H1 (cell line): ENCODE data around the gene TAS1R3. TPM values are rescaled to one million over a fixed set of nuclear protein-coding genes. Genes with fewer than 3 reads are reported as not detected.

ENCODE experiments used
- CTCF ChIA-PET: fragments of 300-600 bp; sonication (Branson Sonifier 250); formaldehyde crosslinking; loops from one replicate; lab custom pipeline; 2021; ENCODE audit not compliant: partially characterized antibody; lab: Charles Lee
- POLR2A ChIA-PET: fragments of 300-600 bp; sonication (Branson Sonifier 250); formaldehyde crosslinking; loops from one replicate; lab custom pipeline; 2021; ENCODE audit warnings: inconsistent platforms; ENCODE audit not compliant: partially characterized antibody; lab: Charles Lee
- DNase-seq, 2 experiments: peaks; one replicate each; pipeline versions ENCODE4 v3.0.0 to v3.0.0-alpha.2; 2010 to 2022; ENCODE audit warnings: low spot score in 2 of 2, low read depth in 1 of 2, mixed read lengths in 1 of 2
- FAIRE-seq: peaks from 2 replicates; lab custom pipeline; 2011; peaks lifted over from hg19 to GRCh38; lab: Jason Lieb, UNC
- H2AFZ ChIP-seq: 2 replicates; pipeline ENCODE4 v1.8.1; 2012; ENCODE audit warnings: low read length, inconsistent platforms
- H2AK5ac ChIP-seq: 2 replicates; pipeline ENCODE4 v1.6.1; 2013; ENCODE audit warnings: low read depth, low read length
- H2BK120ac ChIP-seq: replicated peaks from 2 replicates; pipeline ENCODE3; 2013; ENCODE audit warnings: low read depth, low read length, inconsistent platforms
- H2BK12ac ChIP-seq: 2 replicates; pipeline ENCODE4 v1.6.1; 2013; ENCODE audit warnings: low read depth, low read length
- H2BK15ac ChIP-seq: 2 replicates; pipeline ENCODE4 v1.6.1; 2013; ENCODE audit warnings: low read length
- H2BK20ac ChIP-seq: 2 replicates; pipeline ENCODE4 v1.6.1; 2013; ENCODE audit warnings: low read length
- H2BK5ac ChIP-seq: 2 replicates; pipeline ENCODE4 v1.6.1; 2013; ENCODE audit warnings: low read depth, low read length
- H3K14ac ChIP-seq: 2 replicates; pipeline ENCODE4 v1.6.1; 2013; ENCODE audit warnings: inconsistent platforms; ENCODE audit not compliant: insufficient read length
- H3K18ac ChIP-seq: 2 replicates; pipeline ENCODE4 v1.6.1; 2013; ENCODE audit warnings: low read length; ENCODE audit errors: extremely low read depth
- H3K23ac ChIP-seq: 2 replicates; pipeline ENCODE4 v1.6.1; 2013; ENCODE audit warnings: inconsistent platforms; ENCODE audit not compliant: insufficient read length
- H3K23me2 ChIP-seq: 2 replicates; pipeline ENCODE4 v1.6.1; 2013; ENCODE audit warnings: low read depth, low read length
- H3K27ac ChIP-seq: 2 replicates; pipeline ENCODE4 v1.6.1; 2011; ENCODE audit warnings: low read depth, low read length, inconsistent platforms
- H3K27me3 ChIP-seq, 4 experiments: replicated peaks in 1 of 4; 1 replicate in 1 of 4; 2 replicates in 3 of 4; pipeline versions ENCODE4 v1.6.1 to v1.8.1; 2011 to 2013; ENCODE audit warnings: low read length in 3 of 4, mild to moderate bottlenecking in 3 of 4, inconsistent platforms in 2 of 4, mixed read lengths in 2 of 4, moderate library complexity in 1 of 4; ENCODE audit not compliant: control insufficient read depth in 3 of 4, insufficient read depth in 3 of 4; ENCODE audit errors: extremely low read depth in 1 of 4
- H3K36me3 ChIP-seq, 4 experiments: 2 replicates each; pipeline versions ENCODE4 v1.6.1 to v1.8.1; 2011 to 2013; ENCODE audit warnings: mild to moderate bottlenecking in 4 of 4, low read length in 3 of 4, moderate library complexity in 2 of 4, control low read depth in 1 of 4, inconsistent platforms in 1 of 4; ENCODE audit not compliant: insufficient read depth in 4 of 4, control insufficient read depth in 2 of 4
- H3K4ac ChIP-seq: replicated peaks from 2 replicates; pipeline ENCODE3; 2013; ENCODE audit warnings: low read length, low read depth, mixed read lengths, inconsistent platforms; ENCODE audit not compliant: insufficient read length
- H3K4me1 ChIP-seq, 4 experiments: replicated peaks in 1 of 4; 1 replicate in 1 of 4; 2 replicates in 3 of 4; pipeline versions ENCODE4 v1.6.1 to v1.8.1; 2011 to 2013; ENCODE audit warnings: low read length in 3 of 4, inconsistent platforms in 2 of 4, mixed read lengths in 1 of 4; ENCODE audit not compliant: insufficient read depth in 4 of 4, control insufficient read depth in 3 of 4
- H3K4me2 ChIP-seq, 2 experiments: 2 replicates each; pipeline versions ENCODE4 v1.6.1 to v1.8.1; 2011 to 2013; ENCODE audit warnings: low read depth in 2 of 2, low read length in 2 of 2, control low read depth in 1 of 2, inconsistent platforms in 1 of 2, mild to moderate bottlenecking in 1 of 2; ENCODE audit not compliant: insufficient read depth in 1 of 2
- H3K4me3 ChIP-seq, 4 experiments: fragments of 200-600, 300-600 bp in 1 of 4; sonication (generic), shearing (Covaris generic), sonication (Bioruptor Twin) in 1 of 4; 2 replicates each; pipeline versions ENCODE4 v1.5.1 to v1.8.1; 2011 to 2016; ENCODE audit warnings: low read length in 4 of 4, low read depth in 3 of 4, control low read depth in 2 of 4, inconsistent platforms in 2 of 4, mild to moderate bottlenecking in 2 of 4, mixed read lengths in 1 of 4, moderate library complexity in 1 of 4; ENCODE audit not compliant: insufficient read depth in 2 of 4; ENCODE audit errors: extremely low read depth in 1 of 4
- H3K56ac ChIP-seq: replicated peaks from 2 replicates; pipeline ENCODE3; 2013; ENCODE audit warnings: low read depth, mild to moderate bottlenecking, mixed read lengths, low read length, inconsistent platforms; ENCODE audit not compliant: insufficient read length
- H3K79me1 ChIP-seq: 2 replicates; pipeline ENCODE4 v1.6.1; 2013; ENCODE audit warnings: low read depth, low read length, control low read depth
- H3K79me2 ChIP-seq, 2 experiments: 2 replicates each; pipeline versions ENCODE4 v1.6.1 to v1.8.1; 2012 to 2013; ENCODE audit warnings: low read length in 2 of 2, mild to moderate bottlenecking in 2 of 2, inconsistent platforms in 1 of 2; ENCODE audit not compliant: insufficient read depth in 2 of 2, control insufficient read depth in 1 of 2
- H3K9ac ChIP-seq, 4 experiments: replicated peaks in 1 of 4; 1 replicate in 1 of 4; 2 replicates in 3 of 4; pipeline versions ENCODE4 v1.6.1 to v1.8.1; 2011 to 2013; ENCODE audit warnings: low read depth in 3 of 4, low read length in 3 of 4, control low read depth in 2 of 4, mild to moderate bottlenecking in 2 of 4, moderate library complexity in 2 of 4, inconsistent platforms in 1 of 4; ENCODE audit errors: extremely low read depth in 1 of 4
- H3K9me3 ChIP-seq, 2 experiments: 2 replicates each; pipeline versions ENCODE4 v1.6.1 to v1.8.1; 2012 to 2013; ENCODE audit warnings: mild to moderate bottlenecking in 2 of 2, moderate library complexity in 2 of 2, control low read depth in 1 of 2, inconsistent platforms in 1 of 2, low read depth in 1 of 2, low read length in 1 of 2, mixed read lengths in 1 of 2; ENCODE audit not compliant: insufficient read depth in 2 of 2
- H4K20me1 ChIP-seq, 2 experiments: replicated peaks in 1 of 2; 2 replicates each; pipeline versions ENCODE3 to v1.8.1; 2011 to 2013; ENCODE audit warnings: inconsistent platforms in 2 of 2, low read length in 2 of 2, mild to moderate bottlenecking in 1 of 2; ENCODE audit not compliant: insufficient read depth in 2 of 2, control insufficient read depth in 1 of 2
- H4K5ac ChIP-seq: 2 replicates; pipeline ENCODE4 v1.6.1; 2013; ENCODE audit warnings: low read length, low read depth, mixed read lengths, inconsistent platforms; ENCODE audit not compliant: insufficient read length
- H4K8ac ChIP-seq: 2 replicates; pipeline ENCODE4 v1.8.0; 2013; ENCODE audit warnings: mild to moderate bottlenecking, moderate library complexity, low read length, inconsistent platforms; ENCODE audit not compliant: insufficient read depth; ENCODE audit errors: extremely low read depth
- H4K91ac ChIP-seq: replicated peaks from 2 replicates; pipeline ENCODE3; 2013; ENCODE audit warnings: low read length, mixed read lengths, inconsistent platforms; ENCODE audit not compliant: insufficient read length
- BACH1 ChIP-seq: IDR thresholded peaks from 2 replicates; pipeline ENCODE4 v1.6.1; 2012; ENCODE audit warnings: low read length, improper control_type of control experiment
- CBX5 ChIP-seq: fragments of 300-800, 300-1000 bp; sonication (generic); IDR thresholded peaks from 2 replicates; pipeline ENCODE4 v1.7.1; 2016; ENCODE audit warnings: antibody characterized with exemption, low read length, low read depth
- SRF ChIP-seq: IDR thresholded peaks from 2 replicates; pipeline ENCODE4 v1.6.1; 2011; ENCODE audit warnings: mild to moderate bottlenecking, low read depth, low read length, moderate library complexity
- WGBS, 2 experiments: shearing (Covaris generic) in 1 of 2; methylation state at CpG; one replicate each; pipeline versions ENCODE4 v1.1.6 to v1.1.7; 2013 to 2015; ENCODE audit warnings: low lambda C conversion rate in 2 of 2, mixed read lengths in 2 of 2, inconsistent platforms in 1 of 2, low coverage in 1 of 2, missing lambda C conversion rate in 1 of 2; ENCODE audit not compliant: insufficient replicate concordance in 2 of 2, insufficient coverage in 1 of 2, insufficient read length in 1 of 2; ENCODE audit errors: extremely low coverage in 1 of 2, missing lambda C conversion rate in 1 of 2; 5-methylcytosine and 5-hydroxymethylcytosine counted together
- polyA plus RNA-seq, 7 experiments: library from polyadenylated mRNA; depleted of rRNA in 3 of 7; stranded (reverse) in 5 of 7; unstranded in 2 of 7; fragments of >200 nt in 5 of 7; fragments of 200-250 nt in 2 of 7; gene quantifications; 1 replicate in 5 of 7; 2 replicates in 1 of 7; 4 replicates in 1 of 7; pipeline versions ENCODE4 v1.2.1 to v1.2.3, GENCODE V29; 2011 to 2013; ENCODE audit warnings: missing spikeins in 2 of 7, mixed read lengths in 2 of 7
- total RNA-seq: library from RNA; stranded (reverse); fragmentation: NEBNext Ultra II Directional; extraction: Animal tissue kit (Norgen Biotek cat#: 25700); gene quantifications from 2 replicates; pipeline ENCODE4 v1.2.1, GENCODE V29; 2021

The TAS1R3 gene
- total and polyA plus RNA-seq, 2 of the 8 experiments (the other 6 are each of a cell fraction or from before 2014, with no cell fraction given): 0.03 to 0.19 TPM

DNA sequence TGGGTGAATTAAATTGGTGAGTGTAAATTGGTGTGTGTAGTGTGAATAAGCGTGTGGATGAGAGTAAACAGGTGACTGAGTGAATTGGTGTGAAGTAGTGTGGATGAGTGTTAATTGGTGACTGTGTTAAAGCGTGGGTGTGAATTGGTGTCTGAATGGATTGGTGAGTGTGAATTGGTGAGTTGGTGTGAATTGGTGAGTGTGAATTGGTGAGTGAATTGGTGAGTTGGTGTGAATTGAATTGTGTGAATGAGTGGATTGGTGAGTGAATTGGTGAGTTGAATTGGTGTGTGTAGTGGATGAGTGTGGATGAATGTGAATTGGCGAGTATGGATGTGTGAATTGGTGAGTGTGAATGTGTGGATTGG, 35.6 kb downstream of the TAS1R3 start:
- H2BK20ac ChIP-seq: no peak overlapping the region
- ChIA-PET POLR2A (no interaction called here), CTCF (no interaction called here)
- H3K79me2 ChIP-seq: no peaks in the 10 kb centered on the region
- no peaks in the 10 kb centered on the region for H3K79me1 ChIP-seq
- no peak overlapping the region for H3K14ac ChIP-seq
- no peak overlapping the region for H3K23ac ChIP-seq
- no peak overlapping the region for H3K18ac ChIP-seq
- peak overlapping the region; percentile 94 for H3K56ac ChIP-seq
- H3K4me1 ChIP-seq: peaks cover 0 to 6% (median 3%) of the 10 kb centered on the region in 4 experiments; a peak in 5 of 7 replicates
- FAIRE-seq: no peak
- DNase-seq: no peak
- H2AK5ac ChIP-seq: peak overlapping the region; percentile 82; the same call in 1 of the 2 replicates
- no peak overlapping the region for H3K27ac ChIP-seq
- no peaks in the 10 kb centered on the region; a peak in 1 of 7 replicates for H3K27me3 ChIP-seq
- no peak for TF ChIP-seq SRF
- TF ChIP-seq CBX5: 0 out of 2 replicates have a peak, but pooled peaks have one; percentile 42
- TF ChIP-seq BACH1: peak; percentile 80; the same call in 1 of the 2 replicates
- H3K9ac ChIP-seq: no peak overlapping the region; a peak in 1 of 7 replicates
- H3K23me2 ChIP-seq: peaks cover 17% of the 10 kb centered on the region; the same call in 1 of the 2 replicates
- no peak overlapping the region for H4K91ac ChIP-seq
- H4K5ac ChIP-seq: no peak overlapping the region
- no peak overlapping the region for H3K4me3 ChIP-seq
- H4K20me1 ChIP-seq: peaks cover 0 to 9% of the 10 kb centered on the region in 2 experiments
- no peak overlapping the region for H2AFZ ChIP-seq
- no peak overlapping the region for H4K8ac ChIP-seq
- H2BK12ac ChIP-seq: no peak overlapping the region
- H3K36me3 ChIP-seq: no peaks in the 10 kb centered on the region; a peak in 1 of 8 replicates
- WGBS, 2 experiments: 87 to 100% methylated on average over 3 of the region's 3 CpGs
- no peak overlapping the region for H2BK120ac ChIP-seq
- no peak overlapping the region for H3K4ac ChIP-seq
- H2BK5ac ChIP-seq: no peak overlapping the region
- H3K4me2 ChIP-seq: no peak overlapping the region
- H3K9me3 ChIP-seq: peaks cover 12 to 18% of the 10 kb centered on the region in 2 experiments; a peak in 3 of 4 replicates
- H2BK15ac ChIP-seq: no peak overlapping the region
